A673 (cell line): Measurements from ENCODE around the gene ABHD17A. TPM values are rescaled to one million over a fixed set of nuclear protein-coding genes. Genes with fewer than 3 reads are reported as not detected.
A peak's percentile ranks its signal among the peaks of the same experiment; 100 is the strongest.

Experiments
- BruUV-seq: library from RNA; stranded (reverse); fragments of 400-500 nt; replicated peaks from 2 replicates; lab custom pipeline; 2021; lab: Mats Ljungman, UMichigan
- CTCF ChIA-PET: fragments of 300-600 bp; sonication (Branson Sonifier 250); formaldehyde crosslinking; loops from one replicate; lab custom pipeline; 2022; ENCODE audit warnings: antibody characterized with exemption; lab: Charles Lee
- POLR2A ChIA-PET: fragments of 300-600 bp; sonication (Branson Sonifier 250); formaldehyde crosslinking; loops from one replicate; lab custom pipeline; 2022; ENCODE audit warnings: antibody characterized with exemption; ENCODE audit not compliant: low non-redundant PET; lab: Charles Lee
- DNase-seq: peaks from one replicate; pipeline ENCODE4 v3.0.0-alpha.2; 2015; ENCODE audit warnings: low spot score
- H3K27ac ChIP-seq: fragments of 200-600 bp; sonication (generic); 2 replicates; pipeline ENCODE4 v1.5.1; 2016; ENCODE audit warnings: mixed run types, low read depth, mild to moderate bottlenecking, mixed read lengths, antibody characterized with exemption, low read length; ENCODE audit not compliant: poor library complexity, severe bottlenecking
- H3K27me3 ChIP-seq: fragments of 200-600 bp; sonication (generic); replicated peaks from 2 replicates; pipeline ENCODE4 v1.6.1; 2017; ENCODE audit warnings: mixed run types, low read depth, mild to moderate bottlenecking, mixed read lengths, antibody characterized with exemption, low read length; ENCODE audit not compliant: insufficient read depth, poor library complexity
- H3K36me3 ChIP-seq: fragments of 200-600 bp; sonication (generic); 2 replicates; pipeline ENCODE4 v1.6.1; 2016; ENCODE audit warnings: mixed run types, mild to moderate bottlenecking, mixed read lengths, antibody characterized with exemption, low read length; ENCODE audit not compliant: insufficient read depth, poor library complexity, severe bottlenecking
- H3K4me1 ChIP-seq: fragments of 200-600 bp; sonication (generic); 2 replicates; pipeline ENCODE4 v1.6.1; 2017; ENCODE audit warnings: mixed run types, mild to moderate bottlenecking, mixed read lengths, antibody characterized with exemption, low read length; ENCODE audit not compliant: insufficient read depth, poor library complexity, severe bottlenecking
- H3K4me3 ChIP-seq: fragments of 200-600 bp; sonication (generic); 2 replicates; pipeline ENCODE4 v1.5.1; 2016; ENCODE audit warnings: low read depth, mixed run types, mild to moderate bottlenecking, mixed read lengths, low read length; ENCODE audit not compliant: poor library complexity, severe bottlenecking
- H3K9me3 ChIP-seq: fragments of 200-600 bp; sonication (generic); 2 replicates; pipeline ENCODE4 v1.6.1; 2016; ENCODE audit warnings: mixed run types, low read depth, mild to moderate bottlenecking, mixed read lengths, antibody characterized with exemption, low read length; ENCODE audit not compliant: poor library complexity, severe bottlenecking
- EZH2 ChIP-seq: fragments of 200-600 bp; sonication (generic); IDR thresholded peaks from 2 replicates; pipeline ENCODE4 v1.6.1; 2017; ENCODE audit warnings: borderline replicate concordance, low read depth, mild to moderate bottlenecking, mixed read lengths, antibody characterized with exemption, low read length; ENCODE audit not compliant: poor library complexity, severe bottlenecking
- intact Hi-C: fragments of 100-400 bp; cut with micrococcal nuclease; formaldehyde crosslinking; loops from one replicate; pipeline ENCODE4 v1.10.0; 2022; ENCODE audit not compliant: unreplicated experiment
- total RNA-seq: library from RNA; stranded (reverse); gene quantifications from 2 replicates; pipeline ENCODE4 v1.2.3, GENCODE V29; 2021
- TF ChIP-seq, protein P1 (sequence below): fragments of 300-800, 200-600 bp; sonication (generic); conservative IDR thresholded peaks from 2 replicates; pipeline ENCODE4 v1.5.1; 2017; ENCODE audit warnings: low read depth, mild to moderate bottlenecking, antibody characterized with exemption, low read length, moderate library complexity, mixed read lengths

Gene ABHD17A
- total RNA-seq, 1 experiment from 2014 or later: 56.9 TPM

DNA sequence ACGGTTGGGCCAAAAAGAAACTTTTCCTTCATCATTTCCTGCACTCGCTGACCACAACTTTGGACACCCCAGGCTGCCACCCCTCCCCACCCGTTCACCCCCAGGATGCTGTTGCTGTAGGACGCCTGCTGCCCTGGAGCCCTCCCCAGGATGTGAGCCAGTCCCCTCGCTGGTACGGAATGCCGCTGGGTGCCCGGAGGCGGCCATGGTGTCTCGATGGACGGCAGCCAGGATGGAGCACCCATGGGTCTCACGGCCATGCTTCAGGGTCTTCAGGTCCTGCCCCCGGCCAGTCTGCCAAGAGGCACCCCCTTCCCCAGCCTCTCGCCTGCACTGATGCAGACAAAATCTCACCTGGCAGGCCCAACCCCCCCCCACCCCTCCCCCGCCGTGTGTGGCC lies 40.2 kb upstream of the ABHD17A start:
- H3K4me1 ChIP-seq: peaks cover 4% of the 10 kb centered on the region
- no peak overlapping the region for H3K27ac ChIP-seq
- CTCF ChIA-PET: no interaction called here
- DNase-seq: no peak
- intact Hi-C loops: no loop called here
- TF ChIP-seq, protein P1, sequence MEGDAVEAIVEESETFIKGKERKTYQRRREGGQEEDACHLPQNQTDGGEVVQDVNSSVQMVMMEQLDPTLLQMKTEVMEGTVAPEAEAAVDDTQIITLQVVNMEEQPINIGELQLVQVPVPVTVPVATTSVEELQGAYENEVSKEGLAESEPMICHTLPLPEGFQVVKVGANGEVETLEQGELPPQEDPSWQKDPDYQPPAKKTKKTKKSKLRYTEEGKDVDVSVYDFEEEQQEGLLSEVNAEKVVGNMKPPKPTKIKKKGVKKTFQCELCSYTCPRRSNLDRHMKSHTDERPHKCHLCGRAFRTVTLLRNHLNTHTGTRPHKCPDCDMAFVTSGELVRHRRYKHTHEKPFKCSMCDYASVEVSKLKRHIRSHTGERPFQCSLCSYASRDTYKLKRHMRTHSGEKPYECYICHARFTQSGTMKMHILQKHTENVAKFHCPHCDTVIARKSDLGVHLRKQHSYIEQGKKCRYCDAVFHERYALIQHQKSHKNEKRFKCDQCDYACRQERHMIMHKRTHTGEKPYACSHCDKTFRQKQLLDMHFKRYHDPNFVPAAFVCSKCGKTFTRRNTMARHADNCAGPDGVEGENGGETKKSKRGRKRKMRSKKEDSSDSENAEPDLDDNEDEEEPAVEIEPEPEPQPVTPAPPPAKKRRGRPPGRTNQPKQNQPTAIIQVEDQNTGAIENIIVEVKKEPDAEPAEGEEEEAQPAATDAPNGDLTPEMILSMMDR: no peak
- TF ChIP-seq EZH2: no peak
- H3K27me3 ChIP-seq: no peaks in the 10 kb centered on the region
- TSS peak; percentile 83 for BruUV-seq
- H3K4me3 ChIP-seq: no peak overlapping the region
- H3K9me3 ChIP-seq: no peaks in the 10 kb centered on the region
- H3K36me3 ChIP-seq: peaks cover 24% of the 10 kb centered on the region
- POLR2A ChIA-PET: interaction anchor here (0.6 kb wide), 1 partner anchor 91 kb away, joined by 3 read pairs; no protein-coding TSS in a partner anchor

GRCh38 chr19:1924320-1924961 lies 39.1 kb upstream of the ABHD17A start:
- Histone ChIP-seq H3K9me3 (no peaks in the 10 kb centered on the region), H3K4me3 (no peak overlapping the region), H3K36me3 (peaks cover 30% of the 10 kb centered on the region), H3K27ac (no peak overlapping the region), H3K4me1 (no peaks in the 10 kb centered on the region), H3K27me3 (no peaks in the 10 kb centered on the region)
- intact Hi-C loops: no loop called here
- no peak for DNase-seq
- no TSS peak for BruUV-seq
- TF ChIP-seq, protein P1: no peak
- TF ChIP-seq EZH2: no peak
- ChIA-PET POLR2A (no interaction called here), CTCF (no interaction called here)

GRCh38 chr19:1923319-1923718 lies 38.0 kb upstream of the ABHD17A start:
- intact Hi-C loops: no loop called here
- no TSS peak for BruUV-seq
- peaks cover 37% of the 10 kb centered on the region for H3K36me3 ChIP-seq
- no peaks in the 10 kb centered on the region for H3K4me1 ChIP-seq
- no peak overlapping the region for H3K27ac ChIP-seq
- no peak for DNase-seq
- no peaks in the 10 kb centered on the region for H3K9me3 ChIP-seq
- CTCF ChIA-PET: no interaction called here
- TF ChIP-seq, protein P1: no peak
- no peak for TF ChIP-seq EZH2
- no peak overlapping the region for H3K4me3 ChIP-seq
- POLR2A ChIA-PET: no interaction called here
- no peaks in the 10 kb centered on the region for H3K27me3 ChIP-seq
